ENCODE data around the gene STK25. TPM values are rescaled to one million over a fixed set of nuclear protein-coding genes. Genes with fewer than 3 reads are reported as not detected.

Gene STK25
- total RNA-seq, 2 donors from 2014 or later, result 87.8 to 144 TPM

DNA sequence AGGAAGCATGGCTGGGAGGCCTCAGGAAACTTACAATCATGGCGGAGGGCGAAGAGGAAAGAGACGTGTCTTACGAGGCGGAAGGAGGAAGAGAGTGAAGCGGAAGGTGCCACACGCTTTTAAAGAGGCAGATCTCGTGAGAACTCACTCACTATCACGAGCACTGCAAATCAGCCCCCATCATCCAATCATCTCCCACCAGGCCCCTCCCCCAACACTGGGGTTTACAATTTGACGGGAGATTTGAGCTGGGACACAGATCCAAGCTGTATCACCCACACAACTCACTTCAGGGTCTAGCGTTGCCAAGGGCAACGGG is 45.1 kb upstream of the STK25 start:
- no peak overlapping the region for H3K27ac ChIP-seq
- H3K9ac ChIP-seq (ENCODE audit: low read depth in 2 of 2, low read length in 2 of 2), result no peak overlapping the region
- DNase-seq, result no peak
- no peak overlapping the region for H3K4me3 ChIP-seq
- no peaks in the 10 kb centered on the region for H3K36me3 ChIP-seq
- TF ChIP-seq, protein P1, sequence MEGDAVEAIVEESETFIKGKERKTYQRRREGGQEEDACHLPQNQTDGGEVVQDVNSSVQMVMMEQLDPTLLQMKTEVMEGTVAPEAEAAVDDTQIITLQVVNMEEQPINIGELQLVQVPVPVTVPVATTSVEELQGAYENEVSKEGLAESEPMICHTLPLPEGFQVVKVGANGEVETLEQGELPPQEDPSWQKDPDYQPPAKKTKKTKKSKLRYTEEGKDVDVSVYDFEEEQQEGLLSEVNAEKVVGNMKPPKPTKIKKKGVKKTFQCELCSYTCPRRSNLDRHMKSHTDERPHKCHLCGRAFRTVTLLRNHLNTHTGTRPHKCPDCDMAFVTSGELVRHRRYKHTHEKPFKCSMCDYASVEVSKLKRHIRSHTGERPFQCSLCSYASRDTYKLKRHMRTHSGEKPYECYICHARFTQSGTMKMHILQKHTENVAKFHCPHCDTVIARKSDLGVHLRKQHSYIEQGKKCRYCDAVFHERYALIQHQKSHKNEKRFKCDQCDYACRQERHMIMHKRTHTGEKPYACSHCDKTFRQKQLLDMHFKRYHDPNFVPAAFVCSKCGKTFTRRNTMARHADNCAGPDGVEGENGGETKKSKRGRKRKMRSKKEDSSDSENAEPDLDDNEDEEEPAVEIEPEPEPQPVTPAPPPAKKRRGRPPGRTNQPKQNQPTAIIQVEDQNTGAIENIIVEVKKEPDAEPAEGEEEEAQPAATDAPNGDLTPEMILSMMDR (IDR thresholded peaks at IDR 0.05), result no peak
- H3K4me1 ChIP-seq, result no peaks in the 10 kb centered on the region
- intact Hi-C loops (cut with DNase I), result no loop called here
- peaks cover 8% of the 10 kb centered on the region for H3K27me3 ChIP-seq
- H3K9me3 ChIP-seq, result no peaks in the 10 kb centered on the region

DNA sequence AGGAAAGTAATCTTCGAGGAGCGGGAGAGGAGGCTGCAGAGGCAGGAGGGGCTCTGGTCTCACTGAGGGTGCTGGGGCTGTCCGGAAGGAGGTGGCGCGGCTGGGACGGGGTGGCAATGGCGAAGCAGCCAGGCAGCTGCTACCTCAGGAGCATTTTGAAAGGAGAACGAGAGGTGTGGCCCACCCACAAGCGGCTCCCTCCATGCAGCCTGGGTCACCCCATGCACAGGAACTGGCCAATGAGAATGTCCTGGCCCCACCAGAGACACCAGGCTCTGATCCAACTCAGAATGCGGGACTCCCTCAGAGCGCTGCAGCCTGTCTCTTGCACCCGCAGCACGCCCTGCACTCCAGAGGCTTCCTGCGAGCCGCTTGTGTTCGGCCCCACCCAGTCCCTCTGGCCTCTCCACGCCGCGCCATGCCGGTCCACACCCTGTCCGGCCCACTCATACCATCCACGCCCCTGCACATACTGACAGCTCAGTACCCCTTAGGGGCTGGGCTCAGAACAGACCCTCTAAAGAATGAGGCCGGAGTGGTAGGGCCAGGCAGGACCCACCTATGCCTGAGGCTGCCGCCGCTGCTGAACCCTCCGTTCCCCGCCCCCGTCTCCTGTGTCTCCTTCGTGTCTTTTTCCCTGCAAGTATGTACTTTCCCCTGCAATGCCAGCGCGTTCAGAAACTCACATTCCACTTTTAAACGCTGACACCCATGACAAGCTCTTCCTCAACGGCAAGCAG is 43.8 kb upstream of the STK25 start:
- Histone ChIP-seq H3K4me3 (no peak overlapping the region), H3K27ac (no peak overlapping the region), H3K36me3 (no peaks in the 10 kb centered on the region), H3K9ac (ENCODE audit: low read depth in 2 of 2, low read length in 2 of 2) (no peak overlapping the region), H3K27me3 (peaks cover 7% of the 10 kb centered on the region), H3K9me3 (no peaks in the 10 kb centered on the region), H3K4me1 (no peaks in the 10 kb centered on the region)
- TF ChIP-seq, protein P1 (IDR thresholded peaks at IDR 0.05), result no peak
- no peak for DNase-seq
- intact Hi-C loops (cut with DNase I), result no loop called here

DNA sequence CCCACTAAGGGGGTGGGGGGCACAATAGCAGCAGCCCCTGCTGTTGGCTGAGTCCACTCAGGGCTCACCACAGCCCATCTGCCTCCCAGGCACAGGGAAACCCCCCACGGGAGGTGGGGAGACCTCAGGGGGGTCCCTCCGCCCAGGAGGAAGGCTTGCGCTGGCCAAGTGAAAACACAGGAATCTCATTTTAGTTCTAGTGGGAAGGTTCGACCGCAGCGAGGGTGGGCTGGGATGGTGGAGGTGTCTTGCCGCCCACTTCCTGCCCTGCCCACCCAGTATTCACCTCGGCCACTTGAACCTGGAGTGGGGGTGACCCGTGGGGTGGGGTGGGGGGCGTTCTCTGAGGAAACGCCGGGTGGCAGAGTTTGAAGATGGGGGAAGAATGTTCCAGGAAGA is 43.2 kb upstream of the STK25 start:
- H3K4me3 ChIP-seq, result no peak overlapping the region
- no peak overlapping the region for H3K9ac ChIP-seq (ENCODE audit: low read depth in 2 of 2, low read length in 2 of 2)
- DNase-seq, result no peak
- no peaks in the 10 kb centered on the region for H3K36me3 ChIP-seq
- TF ChIP-seq, protein P1 (IDR thresholded peaks at IDR 0.05), result no peak
- no peaks in the 10 kb centered on the region for H3K9me3 ChIP-seq
- H3K27me3 ChIP-seq, result peaks cover 7% of the 10 kb centered on the region
- H3K4me1 ChIP-seq, result no peaks in the 10 kb centered on the region
- no peak overlapping the region for H3K27ac ChIP-seq
- intact Hi-C loops (cut with DNase I), result no loop called here

DNA sequence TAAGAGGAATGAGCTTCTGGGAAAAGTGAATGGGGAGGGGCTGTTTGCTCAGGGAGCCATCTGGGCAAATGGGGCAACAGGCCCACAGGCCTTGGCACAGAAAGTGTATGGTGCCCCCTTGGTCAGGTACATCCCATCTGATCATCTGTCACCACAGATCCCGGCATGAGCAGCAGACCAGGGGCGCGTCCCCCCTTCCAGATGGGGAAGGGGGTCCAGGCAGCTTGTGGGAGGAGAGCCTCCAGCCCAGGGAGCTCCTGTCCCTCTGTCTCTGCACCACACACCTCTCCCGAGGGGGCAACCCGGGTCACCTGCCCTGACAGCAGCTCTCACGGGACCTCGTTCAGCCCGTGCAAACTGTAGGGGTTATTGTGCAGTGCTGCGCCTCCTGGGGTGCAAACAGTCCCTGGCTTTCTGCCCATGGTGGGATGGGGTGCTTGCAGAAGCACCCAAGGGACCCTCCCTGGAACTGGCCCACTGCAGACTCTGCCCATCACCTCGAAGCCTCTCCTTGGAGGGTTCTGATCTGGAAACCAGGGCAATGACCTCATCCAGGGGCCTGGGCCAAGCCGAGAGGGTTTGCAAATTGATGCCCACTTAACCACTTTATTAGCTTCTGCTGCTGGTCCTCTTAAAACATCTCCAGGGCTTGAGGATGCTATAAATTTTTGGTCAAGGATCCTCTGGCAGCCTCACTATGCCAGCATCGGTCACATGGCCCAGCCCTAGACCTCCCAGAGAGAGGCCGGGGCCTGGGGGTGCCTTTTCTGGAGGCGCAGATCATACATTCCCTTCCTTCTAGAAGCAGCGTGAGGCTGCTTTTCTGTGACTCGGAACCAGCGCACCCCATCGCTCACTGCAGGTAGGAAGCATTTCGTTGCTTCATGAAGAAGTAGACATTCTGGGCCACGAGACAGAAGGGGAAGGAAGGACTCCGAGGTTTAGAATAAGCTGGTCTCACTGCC is 42.5 kb upstream of the STK25 start:
- TF ChIP-seq, protein P1 (IDR thresholded peaks at IDR 0.05), result no peak
- Histone ChIP-seq H3K4me1 (no peaks in the 10 kb centered on the region), H3K9ac (ENCODE audit: low read depth in 2 of 2, low read length in 2 of 2) (no peak overlapping the region), H3K27me3 (peaks cover 7% of the 10 kb centered on the region), H3K4me3 (no peak overlapping the region), H3K27ac (no peak overlapping the region), H3K9me3 (no peaks in the 10 kb centered on the region), H3K36me3 (no peaks in the 10 kb centered on the region)
- intact Hi-C loops (cut with DNase I), result no loop called here
- DNase-seq, result no peak

DNA sequence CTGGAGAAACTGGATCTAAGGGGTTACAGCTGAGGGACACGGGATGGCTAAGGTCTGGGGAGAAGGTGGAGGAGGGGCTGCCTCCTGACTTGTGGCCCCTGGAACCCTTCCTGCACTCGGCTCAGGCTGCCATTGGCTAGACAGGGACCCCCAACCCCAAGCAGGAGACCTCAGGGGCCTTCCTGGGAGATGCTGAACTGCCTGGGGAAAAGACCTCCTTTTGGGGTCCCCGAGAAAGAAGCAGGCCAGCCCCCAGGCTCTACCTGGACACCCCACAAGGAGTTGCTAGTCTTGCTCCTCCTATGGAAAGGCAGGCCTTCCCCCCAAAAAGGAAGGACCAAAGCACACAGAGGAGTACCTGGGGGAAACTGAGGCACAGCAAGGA is 40.1 kb upstream of the STK25 start:
- H3K27me3 ChIP-seq, result peaks cover 7% of the 10 kb centered on the region
- H3K36me3 ChIP-seq, result no peaks in the 10 kb centered on the region
- no peak for DNase-seq
- H3K9me3 ChIP-seq, result no peaks in the 10 kb centered on the region
- H3K27ac ChIP-seq, result no peak overlapping the region
- intact Hi-C loops (cut with DNase I), result no loop called here
- TF ChIP-seq, protein P1 (IDR thresholded peaks at IDR 0.05), result no peak
- H3K4me1 ChIP-seq, result no peaks in the 10 kb centered on the region
- H3K9ac ChIP-seq (ENCODE audit: low read depth in 2 of 2, low read length in 2 of 2), result no peak overlapping the region
- H3K4me3 ChIP-seq, result no peak overlapping the region

All from colonic mucosa (tissue), 4 donors.